Hepatocyte (in vitro differentiated cells): Measurements from ENCODE around the gene UGT1A10. TPM values are rescaled to one million over a fixed set of nuclear protein-coding genes. Genes with fewer than 3 reads are reported as not detected.
"Not testable (repeated sequence)": the region's sequence is repeated elsewhere in the genome, so short reads cannot be mapped to it uniquely, and the experiment has no call there.

Source experiments
- DNase-seq: peaks from one replicate; pipeline ENCODE4 v3.0.0-alpha.2; 2016; ENCODE audit warnings: low spot score
- H2AFZ ChIP-seq: fragments of 200-600 bp; sonication (generic); 2 replicates; pipeline ENCODE4 v1.6.0; 2016; ENCODE audit warnings: antibody characterized with exemption, mild to moderate bottlenecking
- H3K27ac ChIP-seq: fragments of 200-600 bp; sonication (generic); 2 replicates; pipeline ENCODE4 v1.5.1; 2016; ENCODE audit warnings: mild to moderate bottlenecking
- H3K27me3 ChIP-seq: fragments of 200-600 bp; sonication (generic); 2 replicates; pipeline ENCODE4 v1.6.1; 2016
- H3K36me3 ChIP-seq: fragments of 200-600 bp; sonication (generic); replicated peaks from 2 replicates; pipeline ENCODE4 v1.5.1; 2016; ENCODE audit warnings: low read depth; ENCODE audit not compliant: insufficient read depth
- H3K4me1 ChIP-seq: fragments of 200-600 bp; sonication (generic); 2 replicates; pipeline ENCODE4 v1.5.1; 2016; ENCODE audit warnings: mild to moderate bottlenecking, moderate library complexity; ENCODE audit not compliant: insufficient read depth
- H3K4me2 ChIP-seq: fragments of 200-600 bp; sonication (generic); 2 replicates; pipeline ENCODE4 v1.6.0; 2016
- H3K4me3 ChIP-seq: fragments of 200-600 bp; sonication (generic); 2 replicates; pipeline ENCODE4 v1.5.1; 2016; ENCODE audit warnings: mild to moderate bottlenecking
- H3K79me2 ChIP-seq: fragments of 200-600 bp; sonication (generic); 2 replicates; pipeline ENCODE4 v1.6.0; 2017; ENCODE audit warnings: mild to moderate bottlenecking
- H3K9me2 ChIP-seq: fragments of 200-600 bp; sonication (generic); replicated peaks from 2 replicates; pipeline ENCODE4 v1.6.0; 2017; ENCODE audit warnings: mild to moderate bottlenecking; ENCODE audit not compliant: insufficient read depth
- H3K9me3 ChIP-seq: fragments of 200-600 bp; sonication (generic); 2 replicates; pipeline ENCODE4 v1.5.1; 2016; ENCODE audit warnings: low read depth, mild to moderate bottlenecking
- H4K20me1 ChIP-seq: fragments of 200-600 bp; sonication (generic); 2 replicates; pipeline ENCODE4 v1.6.0; 2016; ENCODE audit warnings: mild to moderate bottlenecking; ENCODE audit not compliant: insufficient read depth, poor library complexity, severe bottlenecking
- EZH2 ChIP-seq: fragments of 200-600 bp; sonication (generic); IDR thresholded peaks from 2 replicates; pipeline ENCODE4 v1.6.1; 2016; ENCODE audit warnings: antibody characterized with exemption, mild to moderate bottlenecking, borderline replicate concordance
- EZH2phosphoT487 ChIP-seq: fragments of 200-600 bp; sonication (generic); IDR thresholded peaks from one replicate; pipeline ENCODE4 v1.6.1; 2018; ENCODE audit warnings: antibody characterized with exemption, mild to moderate bottlenecking, low read depth, moderate library complexity; ENCODE audit not compliant: unreplicated experiment, severe bottlenecking
- WGBS: methylation state at CpG from one replicate; pipeline ENCODE4 v1.1.6; 2016; ENCODE audit warnings: low lambda C conversion rate; ENCODE audit errors: missing lambda C conversion rate; 5-methylcytosine and 5-hydroxymethylcytosine counted together
- polyA plus RNA-seq: library from polyadenylated mRNA; unstranded; fragments of >200 nt; fragmentation: Nextera tagmentation; extraction: Ambion mirVana; gene quantifications from 2 replicates; pipeline ENCODE4 v1.2.1, GENCODE V29; 2016
- total RNA-seq: library from RNA; depleted of rRNA; stranded (reverse); fragments of >200 nt; gene quantifications from 2 replicates; pipeline ENCODE4 v1.2.3, GENCODE V29; 2014
- TF ChIP-seq, protein P1 (sequence below): fragments of 200-600 bp; sonication (generic); IDR thresholded peaks from 2 replicates; pipeline ENCODE4 v1.5.1; 2016; ENCODE audit warnings: antibody characterized with exemption, mild to moderate bottlenecking; ENCODE audit not compliant: poor library complexity

The UGT1A10 gene
- total and polyA plus RNA-seq, 2 experiments from 2014 or later, result not detected

GRCh38 chr2:233718552-233718951 is 82.3 kb downstream of the UGT1A10 start, which contains the start of gene UGT1A4:
TSS of gene UGT1A4 (plus strand) at chr2:233718736. CDS start at chr2:233718821, 85 bp downstream.
- H2AFZ ChIP-seq, result no peak within 1 kb of the TSS
- H3K27ac ChIP-seq, result no peak within 1 kb of the TSS
- 87% methylated on average over 7 of the region's 7 CpGs for WGBS

GRCh38 chr2:233728723-233729301 is 92.6 kb downstream of the UGT1A10 start, which contains the start of gene UGT1A3:
TSS of gene UGT1A3 (plus strand) at chr2:233729042. CDS start at chr2:233729127, 85 bp downstream.
- Histone ChIP-seq H3K27ac (no peak within 1 kb of the TSS), H3K9me2 (no peaks in the 10 kb centered on the region), H4K20me1 (no peaks in the 10 kb centered on the region), H3K9me3 (no peaks in the 10 kb centered on the region), H2AFZ (no peak within 1 kb of the TSS), H3K27me3 (no peaks in the 10 kb centered on the region), H3K4me3 (no peak within 1 kb of the TSS), H3K36me3 (no peaks in the 10 kb centered on the region), H3K4me1 (no peaks in the 10 kb centered on the region), H3K79me2 (no peaks in the 10 kb centered on the region), H3K4me2 (no peak within 1 kb of the TSS)
- DNase-seq, result no peak
- TF ChIP-seq EZH2 (no peak), EZH2phosphoT487 (no peak)
- TF ChIP-seq, protein P1, sequence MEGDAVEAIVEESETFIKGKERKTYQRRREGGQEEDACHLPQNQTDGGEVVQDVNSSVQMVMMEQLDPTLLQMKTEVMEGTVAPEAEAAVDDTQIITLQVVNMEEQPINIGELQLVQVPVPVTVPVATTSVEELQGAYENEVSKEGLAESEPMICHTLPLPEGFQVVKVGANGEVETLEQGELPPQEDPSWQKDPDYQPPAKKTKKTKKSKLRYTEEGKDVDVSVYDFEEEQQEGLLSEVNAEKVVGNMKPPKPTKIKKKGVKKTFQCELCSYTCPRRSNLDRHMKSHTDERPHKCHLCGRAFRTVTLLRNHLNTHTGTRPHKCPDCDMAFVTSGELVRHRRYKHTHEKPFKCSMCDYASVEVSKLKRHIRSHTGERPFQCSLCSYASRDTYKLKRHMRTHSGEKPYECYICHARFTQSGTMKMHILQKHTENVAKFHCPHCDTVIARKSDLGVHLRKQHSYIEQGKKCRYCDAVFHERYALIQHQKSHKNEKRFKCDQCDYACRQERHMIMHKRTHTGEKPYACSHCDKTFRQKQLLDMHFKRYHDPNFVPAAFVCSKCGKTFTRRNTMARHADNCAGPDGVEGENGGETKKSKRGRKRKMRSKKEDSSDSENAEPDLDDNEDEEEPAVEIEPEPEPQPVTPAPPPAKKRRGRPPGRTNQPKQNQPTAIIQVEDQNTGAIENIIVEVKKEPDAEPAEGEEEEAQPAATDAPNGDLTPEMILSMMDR, result no peak
- WGBS, result 81% methylated on average over 8 of the region's 8 CpGs

More at GRCh38 chr2:233718552-233718951, 82.3 kb downstream of the UGT1A10 start, which contains the start of gene UGT1A4:
- Histone ChIP-seq H3K4me3 (no peak within 1 kb of the TSS), H3K36me3 (no peaks in the 10 kb centered on the region), H4K20me1 (no peaks in the 10 kb centered on the region), H3K9me3 (no peaks in the 10 kb centered on the region), H3K9me2 (no peaks in the 10 kb centered on the region), H3K4me1 (no peaks in the 10 kb centered on the region), H3K79me2 (no peaks in the 10 kb centered on the region), H3K4me2 (no peak within 1 kb of the TSS), H3K27me3 (no peaks in the 10 kb centered on the region)
- no peak for DNase-seq
- TF ChIP-seq EZH2phosphoT487, result no peak
- TF ChIP-seq, protein P1, result no peak
- no peak for TF ChIP-seq EZH2

GRCh38 chr2:233736868-233737653 is 100.8 kb downstream of the UGT1A10 start:
- not testable (repeated sequence) for H3K4me3 ChIP-seq, H3K79me2 ChIP-seq, H4K20me1 ChIP-seq, H3K27ac ChIP-seq, H2AFZ ChIP-seq, H3K4me2 ChIP-seq, H3K36me3 ChIP-seq, H3K27me3 ChIP-seq, H3K4me1 ChIP-seq, H3K9me2 ChIP-seq, H3K9me3 ChIP-seq, DNase-seq
- 84% methylated on average over 14 of the region's 14 CpGs for WGBS

DNA sequence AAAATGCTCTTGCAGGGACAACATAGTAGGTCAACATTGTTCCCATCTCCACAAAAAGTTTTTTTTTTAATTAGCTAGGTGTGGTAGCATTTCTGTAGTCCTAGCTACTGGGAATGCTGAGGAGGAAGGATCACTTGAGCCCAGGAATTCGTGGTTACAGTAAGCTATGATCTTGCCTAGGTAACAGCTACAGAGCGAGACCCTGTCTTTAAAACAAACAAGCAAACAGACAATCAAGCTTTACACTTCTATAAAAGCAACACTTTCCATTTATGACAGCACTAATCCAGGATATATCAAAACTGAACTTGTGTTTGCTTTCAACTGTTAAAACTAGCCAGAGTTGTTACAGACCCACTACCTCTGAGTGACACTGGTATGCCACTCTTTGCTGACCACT is 104.6 kb downstream of the UGT1A10 start:
- H3K4me3 ChIP-seq, result no peak overlapping the region
- H3K36me3 ChIP-seq, result no peaks in the 10 kb centered on the region
- no peak for DNase-seq
- H3K4me2 ChIP-seq, result no peak overlapping the region
- H4K20me1 ChIP-seq, result no peaks in the 10 kb centered on the region
- H3K27ac ChIP-seq, result no peak overlapping the region
- H2AFZ ChIP-seq, result no peak overlapping the region
- no peaks in the 10 kb centered on the region for H3K79me2 ChIP-seq
- no peaks in the 10 kb centered on the region for H3K9me3 ChIP-seq
- TF ChIP-seq, protein P1, result no peak
- no peak for TF ChIP-seq EZH2phosphoT487
- TF ChIP-seq EZH2, result no peak
- H3K27me3 ChIP-seq, result no peaks in the 10 kb centered on the region
- no peaks in the 10 kb centered on the region for H3K9me2 ChIP-seq
- 63% methylated on average over 2 of the region's 2 CpGs for WGBS
- peaks cover 5% of the 10 kb centered on the region for H3K4me1 ChIP-seq
